ENCODE results near the gene COL4A6. TPM values are rescaled to one million over a fixed set of nuclear protein-coding genes. Genes with fewer than 3 reads are reported as not detected.

COL4A6 gene
- total RNA-seq, 1 experiment from 2014 or later, result not detected

GRCh38 chrX:108341947-108342346 is 96.3 kb downstream of the COL4A6 start:
- no peak for DNase-seq
- Histone ChIP-seq H3K36me3 (ENCODE audit: insufficient read depth, low read length) (no peaks in the 10 kb centered on the region), H4K20me1 (ENCODE audit: insufficient read depth, low read depth, low read length) (no peaks in the 10 kb centered on the region), H3K4me1 (ENCODE audit: low read length) (no peaks in the 10 kb centered on the region), H3K27me3 (ENCODE audit: low read length) (no peaks in the 10 kb centered on the region), H3K79me2 (ENCODE audit: low read length) (no peaks in the 10 kb centered on the region), H3K4me2 (ENCODE audit: low read depth, low read length, poor library complexity, severe bottlenecking) (no peak overlapping the region), H3K9me2 (replicated peaks; ENCODE audit: insufficient read depth, low read length) (no peaks in the 10 kb centered on the region; the same call in 1 of the 2 replicates), H2AFZ (ENCODE audit: low read length) (no peak overlapping the region), H3K9me3 (ENCODE audit: low read length) (no peaks in the 10 kb centered on the region), H3K9ac (ENCODE audit: low read length) (no peak overlapping the region), H3K27ac (ENCODE audit: low read length) (no peak overlapping the region), H3K4me3 (ENCODE audit: low read length) (no peak overlapping the region)

GRCh38 chrX:108332281-108332680 is 105.9 kb downstream of the COL4A6 start:
- H2AFZ ChIP-seq (ENCODE audit: low read length), result no peak overlapping the region
- H3K36me3 ChIP-seq (ENCODE audit: insufficient read depth, low read length), result no peaks in the 10 kb centered on the region
- no peak overlapping the region for H3K4me2 ChIP-seq (ENCODE audit: low read depth, low read length, poor library complexity, severe bottlenecking)
- no peaks in the 10 kb centered on the region for H3K27me3 ChIP-seq (ENCODE audit: low read length)
- no peaks in the 10 kb centered on the region for H3K79me2 ChIP-seq (ENCODE audit: low read length)
- no peak overlapping the region for H3K9ac ChIP-seq (ENCODE audit: low read length)
- no peaks in the 10 kb centered on the region for H3K9me3 ChIP-seq (ENCODE audit: low read length)
- H3K4me3 ChIP-seq (ENCODE audit: low read length), result no peak overlapping the region
- H3K4me1 ChIP-seq (ENCODE audit: low read length), result no peaks in the 10 kb centered on the region
- DNase-seq, result no peak
- H4K20me1 ChIP-seq (ENCODE audit: insufficient read depth, low read depth, low read length), result no peaks in the 10 kb centered on the region
- no peak overlapping the region for H3K27ac ChIP-seq (ENCODE audit: low read length)
- no peaks in the 10 kb centered on the region for H3K9me2 ChIP-seq (replicated peaks; ENCODE audit: insufficient read depth, low read length)

GRCh38 chrX:108331126-108331909 is 106.9 kb downstream of the COL4A6 start:
- DNase-seq, result no peak
- H3K4me2 ChIP-seq (ENCODE audit: low read depth, low read length, poor library complexity, severe bottlenecking), result no peak overlapping the region
- H3K27me3 ChIP-seq (ENCODE audit: low read length), result no peaks in the 10 kb centered on the region
- no peaks in the 10 kb centered on the region for H3K36me3 ChIP-seq (ENCODE audit: insufficient read depth, low read length)
- H2AFZ ChIP-seq (ENCODE audit: low read length), result no peak overlapping the region
- H3K9me2 ChIP-seq (replicated peaks; ENCODE audit: insufficient read depth, low read length), result no peaks in the 10 kb centered on the region
- H3K9ac ChIP-seq (ENCODE audit: low read length), result no peak overlapping the region
- no peaks in the 10 kb centered on the region for H3K79me2 ChIP-seq (ENCODE audit: low read length)
- no peaks in the 10 kb centered on the region for H3K4me1 ChIP-seq (ENCODE audit: low read length)
- H4K20me1 ChIP-seq (ENCODE audit: insufficient read depth, low read depth, low read length), result no peaks in the 10 kb centered on the region
- H3K4me3 ChIP-seq (ENCODE audit: low read length), result no peak overlapping the region
- no peaks in the 10 kb centered on the region for H3K9me3 ChIP-seq (ENCODE audit: low read length)
- no peak overlapping the region for H3K27ac ChIP-seq (ENCODE audit: low read length)

- no peaks in the 10 kb centered on the region for H3K9me3 ChIP-seq (ENCODE audit: low read length)
- no peak overlapping the region for H3K27ac ChIP-seq (ENCODE audit: low read length)
- H3K4me2 ChIP-seq (ENCODE audit: low read depth, low read length, poor library complexity, severe bottlenecking), result no peak overlapping the region
- no peak for DNase-seq
- no peaks in the 10 kb centered on the region for H4K20me1 ChIP-seq (ENCODE audit: insufficient read depth, low read depth, low read length)
- H3K9me2 ChIP-seq (replicated peaks; ENCODE audit: insufficient read depth, low read length), result no peaks in the 10 kb centered on the region
- H3K4me3 ChIP-seq (ENCODE audit: low read length), result no peak overlapping the region
- no peak overlapping the region for H3K9ac ChIP-seq (ENCODE audit: low read length)
- H2AFZ ChIP-seq (ENCODE audit: low read length), result no peak overlapping the region
- no peaks in the 10 kb centered on the region for H3K36me3 ChIP-seq (ENCODE audit: insufficient read depth, low read length)
- H3K27me3 ChIP-seq (ENCODE audit: low read length), result no peaks in the 10 kb centered on the region
- no peaks in the 10 kb centered on the region for H3K79me2 ChIP-seq (ENCODE audit: low read length)
- H3K4me1 ChIP-seq (ENCODE audit: low read length), result no peaks in the 10 kb centered on the region
Observed at GRCh38 chrX:108323751-108324150, 114.5 kb downstream of the COL4A6 start.

GRCh38 chrX:108322234-108322633 is 116.0 kb downstream of the COL4A6 start:
- no peaks in the 10 kb centered on the region for H3K27me3 ChIP-seq (ENCODE audit: low read length)
- no peak overlapping the region for H3K9ac ChIP-seq (ENCODE audit: low read length)
- H3K79me2 ChIP-seq (ENCODE audit: low read length), result no peaks in the 10 kb centered on the region
- no peak for DNase-seq
- H3K36me3 ChIP-seq (ENCODE audit: insufficient read depth, low read length), result no peaks in the 10 kb centered on the region
- no peaks in the 10 kb centered on the region for H3K4me1 ChIP-seq (ENCODE audit: low read length)
- H3K4me3 ChIP-seq (ENCODE audit: low read length), result no peak overlapping the region
- no peaks in the 10 kb centered on the region for H4K20me1 ChIP-seq (ENCODE audit: insufficient read depth, low read depth, low read length)
- H2AFZ ChIP-seq (ENCODE audit: low read length), result no peak overlapping the region
- no peak overlapping the region for H3K4me2 ChIP-seq (ENCODE audit: low read depth, low read length, poor library complexity, severe bottlenecking)
- no peaks in the 10 kb centered on the region for H3K9me2 ChIP-seq (replicated peaks; ENCODE audit: insufficient read depth, low read length)
- no peak overlapping the region for H3K27ac ChIP-seq (ENCODE audit: low read length)
- no peaks in the 10 kb centered on the region for H3K9me3 ChIP-seq (ENCODE audit: low read length)

GRCh38 chrX:108316456-108316855 is 121.8 kb downstream of the COL4A6 start:
- no peaks in the 10 kb centered on the region for H3K4me1 ChIP-seq (ENCODE audit: low read length)
- no peaks in the 10 kb centered on the region for H3K79me2 ChIP-seq (ENCODE audit: low read length)
- no peak for DNase-seq
- no peaks in the 10 kb centered on the region for H4K20me1 ChIP-seq (ENCODE audit: insufficient read depth, low read depth, low read length)
- H3K4me3 ChIP-seq (ENCODE audit: low read length), result no peak overlapping the region
- H3K4me2 ChIP-seq (ENCODE audit: low read depth, low read length, poor library complexity, severe bottlenecking), result no peak overlapping the region
- no peak overlapping the region for H2AFZ ChIP-seq (ENCODE audit: low read length)
- H3K9me2 ChIP-seq (replicated peaks; ENCODE audit: insufficient read depth, low read length), result no peaks in the 10 kb centered on the region
- no peaks in the 10 kb centered on the region for H3K36me3 ChIP-seq (ENCODE audit: insufficient read depth, low read length)
- H3K9me3 ChIP-seq (ENCODE audit: low read length), result no peaks in the 10 kb centered on the region
- H3K27me3 ChIP-seq (ENCODE audit: low read length), result no peaks in the 10 kb centered on the region
- no peak overlapping the region for H3K9ac ChIP-seq (ENCODE audit: low read length)
- H3K27ac ChIP-seq (ENCODE audit: low read length), result no peak overlapping the region

GRCh38 chrX:108313669-108314068 is 124.6 kb downstream of the COL4A6 start:
- H3K36me3 ChIP-seq (ENCODE audit: insufficient read depth, low read length), result no peaks in the 10 kb centered on the region
- H4K20me1 ChIP-seq (ENCODE audit: insufficient read depth, low read depth, low read length), result no peaks in the 10 kb centered on the region
- no peak overlapping the region for H3K4me2 ChIP-seq (ENCODE audit: low read depth, low read length, poor library complexity, severe bottlenecking)
- no peak overlapping the region for H3K4me3 ChIP-seq (ENCODE audit: low read length)
- no peak overlapping the region for H3K9ac ChIP-seq (ENCODE audit: low read length)
- no peak for DNase-seq
- H3K4me1 ChIP-seq (ENCODE audit: low read length), result no peaks in the 10 kb centered on the region
- H3K9me3 ChIP-seq (ENCODE audit: low read length), result no peaks in the 10 kb centered on the region
- no peaks in the 10 kb centered on the region for H3K9me2 ChIP-seq (replicated peaks; ENCODE audit: insufficient read depth, low read length)
- H3K27ac ChIP-seq (ENCODE audit: low read length), result no peak overlapping the region
- H3K27me3 ChIP-seq (ENCODE audit: low read length), result no peaks in the 10 kb centered on the region
- H2AFZ ChIP-seq (ENCODE audit: low read length), result no peak overlapping the region
- H3K79me2 ChIP-seq (ENCODE audit: low read length), result no peaks in the 10 kb centered on the region

- no peak for DNase-seq
Observed at GRCh38 chrX:108312957-108313356, 125.3 kb downstream of the COL4A6 start.

More at GRCh38 chrX:108312957-108313356, 125.3 kb downstream of the COL4A6 start:
- Histone ChIP-seq H3K79me2 (ENCODE audit: low read length) (no peaks in the 10 kb centered on the region), H3K27ac (ENCODE audit: low read length) (no peak overlapping the region), H2AFZ (ENCODE audit: low read length) (no peak overlapping the region), H3K36me3 (ENCODE audit: insufficient read depth, low read length) (no peaks in the 10 kb centered on the region), H3K9ac (ENCODE audit: low read length) (no peak overlapping the region), H3K9me3 (ENCODE audit: low read length) (no peaks in the 10 kb centered on the region), H3K9me2 (replicated peaks; ENCODE audit: insufficient read depth, low read length) (no peaks in the 10 kb centered on the region), H3K4me1 (ENCODE audit: low read length) (no peaks in the 10 kb centered on the region), H3K4me2 (ENCODE audit: low read depth, low read length, poor library complexity, severe bottlenecking) (no peak overlapping the region), H3K27me3 (ENCODE audit: low read length) (0 out of 2 replicates have a peak, but pooled peaks cover 2% of the 10 kb centered on the region), H4K20me1 (ENCODE audit: insufficient read depth, low read depth, low read length) (no peaks in the 10 kb centered on the region), H3K4me3 (ENCODE audit: low read length) (no peak overlapping the region)
